Measurements from ENCODE around the gene WBP11. TPM values are rescaled to one million over a fixed set of nuclear protein-coding genes. Genes with fewer than 3 reads are reported as not detected.

WBP11 gene
- total RNA-seq, 1 experiment from 2014 or later = 75.9 TPM

DNA sequence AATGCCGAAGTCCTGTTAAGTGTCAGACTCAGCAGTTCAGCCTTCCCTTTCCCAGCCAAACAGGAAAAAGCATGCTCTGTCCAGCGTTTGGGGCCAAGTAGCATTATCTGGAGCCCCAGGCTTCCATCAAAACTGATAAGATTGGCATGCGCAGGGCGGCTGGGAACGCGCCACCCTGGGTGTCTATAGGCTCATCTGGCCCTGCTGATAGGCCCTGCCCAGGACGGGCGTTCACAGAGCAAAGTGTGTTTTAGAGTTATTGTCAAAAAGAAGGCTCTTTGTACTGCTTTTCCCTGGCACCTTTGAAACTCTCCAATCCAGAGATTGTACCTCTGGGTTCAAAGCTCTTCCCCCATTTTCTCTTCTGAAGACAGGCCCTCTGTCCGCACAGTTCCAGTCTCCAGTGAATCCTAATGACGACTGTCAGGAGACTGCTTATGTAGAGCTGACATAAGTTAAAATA, 40.2 kb upstream of the WBP11 start, which contains the start of gene ART4:
Gene ART4, minus strand, starts transcription at position 102 of the 463 bp plus-strand sequence. CDS start 413 bp downstream, outside the sequence.
- DNase-seq = no peak
- TF ChIP-seq, protein P1, sequence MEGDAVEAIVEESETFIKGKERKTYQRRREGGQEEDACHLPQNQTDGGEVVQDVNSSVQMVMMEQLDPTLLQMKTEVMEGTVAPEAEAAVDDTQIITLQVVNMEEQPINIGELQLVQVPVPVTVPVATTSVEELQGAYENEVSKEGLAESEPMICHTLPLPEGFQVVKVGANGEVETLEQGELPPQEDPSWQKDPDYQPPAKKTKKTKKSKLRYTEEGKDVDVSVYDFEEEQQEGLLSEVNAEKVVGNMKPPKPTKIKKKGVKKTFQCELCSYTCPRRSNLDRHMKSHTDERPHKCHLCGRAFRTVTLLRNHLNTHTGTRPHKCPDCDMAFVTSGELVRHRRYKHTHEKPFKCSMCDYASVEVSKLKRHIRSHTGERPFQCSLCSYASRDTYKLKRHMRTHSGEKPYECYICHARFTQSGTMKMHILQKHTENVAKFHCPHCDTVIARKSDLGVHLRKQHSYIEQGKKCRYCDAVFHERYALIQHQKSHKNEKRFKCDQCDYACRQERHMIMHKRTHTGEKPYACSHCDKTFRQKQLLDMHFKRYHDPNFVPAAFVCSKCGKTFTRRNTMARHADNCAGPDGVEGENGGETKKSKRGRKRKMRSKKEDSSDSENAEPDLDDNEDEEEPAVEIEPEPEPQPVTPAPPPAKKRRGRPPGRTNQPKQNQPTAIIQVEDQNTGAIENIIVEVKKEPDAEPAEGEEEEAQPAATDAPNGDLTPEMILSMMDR (IDR thresholded peaks at IDR 0.05; ENCODE audit: unreplicated experiment) = no peak
- H3K4me3 Mint-ChIP-seq (ENCODE audit: low read depth, unreplicated experiment) = no peak within 1 kb of the TSS
- no peaks in the 10 kb centered on the region for H3K27me3 Mint-ChIP-seq (ENCODE audit: unreplicated experiment)
- no TSS peak for BruUV-seq (replicated peaks)
- no peaks in the 10 kb centered on the region for H3K36me3 Mint-ChIP-seq (ENCODE audit: insufficient read depth, unreplicated experiment)
- no peak within 1 kb of the TSS for H3K27ac Mint-ChIP-seq (ENCODE audit: unreplicated experiment)
- CTCF ChIA-PET = no interaction called here
- intact Hi-C loops (cut with micrococcal nuclease; ENCODE audit: unreplicated experiment) = loop anchor here (10.0 kb wide), 1 partner anchor 311 kb away; no protein-coding TSS in a partner anchor
- H3K4me1 Mint-ChIP-seq (ENCODE audit: low read depth, unreplicated experiment) = peaks cover 12% of the 10 kb centered on the region
- no peaks in the 10 kb centered on the region for H3K9me3 Mint-ChIP-seq (ENCODE audit: low read depth, unreplicated experiment)

DNA sequence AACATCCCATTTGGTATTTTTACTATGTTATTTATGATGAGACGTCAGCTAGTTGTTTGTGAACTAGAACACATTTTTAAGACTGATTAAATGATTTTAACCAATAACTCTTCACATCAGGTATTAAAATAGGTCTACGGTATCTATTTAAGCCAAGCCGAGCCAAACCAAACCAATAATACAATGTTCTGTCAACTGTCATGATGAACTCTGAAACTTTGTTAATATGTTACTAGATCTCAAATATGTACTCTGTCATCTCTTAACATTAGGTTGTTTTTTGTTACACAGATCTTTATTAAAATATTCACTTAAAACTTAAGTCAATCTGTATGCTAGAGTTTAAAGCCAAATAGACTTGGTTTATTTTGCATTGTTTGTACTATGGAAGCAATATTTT, 39.0 kb upstream of the WBP11 start:
- CTCF ChIA-PET = no interaction called here
- Mint-ChIP-seq H3K27ac (ENCODE audit: unreplicated experiment) (no peak overlapping the region), H3K4me1 (ENCODE audit: low read depth, unreplicated experiment) (peaks cover 12% of the 10 kb centered on the region)

DNA sequence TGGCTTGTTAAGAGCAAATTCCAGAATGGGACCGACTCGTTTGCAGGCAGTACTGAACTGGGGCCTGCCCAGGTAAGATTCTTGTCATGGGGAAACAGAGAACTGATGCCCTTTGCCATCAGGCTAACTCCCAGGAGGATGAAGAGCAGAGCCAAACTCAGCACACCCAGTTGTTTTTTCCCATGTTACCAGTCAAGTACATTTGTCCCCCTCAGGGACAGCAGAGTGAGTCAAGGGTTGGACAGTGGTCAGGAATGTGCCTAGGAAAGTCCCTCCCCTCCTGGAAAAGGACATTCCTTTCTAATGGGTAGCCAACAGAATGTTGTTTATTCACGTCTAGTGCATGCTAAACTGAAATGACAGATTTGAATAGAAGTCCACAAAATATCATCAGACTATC, 38.5 kb upstream of the WBP11 start:
- TF ChIP-seq, protein P1 (IDR thresholded peaks at IDR 0.05; ENCODE audit: unreplicated experiment) = no peak
- Mint-ChIP-seq H3K27ac (ENCODE audit: unreplicated experiment) (no peak overlapping the region), H3K9me3 (ENCODE audit: low read depth, unreplicated experiment) (no peaks in the 10 kb centered on the region), H3K27me3 (ENCODE audit: unreplicated experiment) (no peaks in the 10 kb centered on the region), H3K4me1 (ENCODE audit: low read depth, unreplicated experiment) (peaks cover 12% of the 10 kb centered on the region), H3K36me3 (ENCODE audit: insufficient read depth, unreplicated experiment) (no peaks in the 10 kb centered on the region), H3K4me3 (ENCODE audit: low read depth, unreplicated experiment) (no peak overlapping the region)
- peak; percentile 41 for DNase-seq
- CTCF ChIA-PET = no interaction called here
- no TSS peak for BruUV-seq (replicated peaks)
- intact Hi-C loops (cut with micrococcal nuclease; ENCODE audit: unreplicated experiment) = loop anchor here (10.0 kb wide), 1 partner anchor 313 kb away; no protein-coding TSS in a partner anchor

More for the DNA sequence above, 39.0 kb upstream of the WBP11 start:
- H3K9me3 Mint-ChIP-seq (ENCODE audit: low read depth, unreplicated experiment) = no peaks in the 10 kb centered on the region
- no peak for DNase-seq
- H3K4me3 Mint-ChIP-seq (ENCODE audit: low read depth, unreplicated experiment) = no peak overlapping the region
- TF ChIP-seq, protein P1 (IDR thresholded peaks at IDR 0.05; ENCODE audit: unreplicated experiment) = no peak
- no TSS peak for BruUV-seq (replicated peaks)
- intact Hi-C loops (cut with micrococcal nuclease; ENCODE audit: unreplicated experiment) = loop anchor here (10.0 kb wide), 1 partner anchor 312 kb away; no protein-coding TSS in a partner anchor
- H3K36me3 Mint-ChIP-seq (ENCODE audit: insufficient read depth, unreplicated experiment) = no peaks in the 10 kb centered on the region
- H3K27me3 Mint-ChIP-seq (ENCODE audit: unreplicated experiment) = no peaks in the 10 kb centered on the region

DNA sequence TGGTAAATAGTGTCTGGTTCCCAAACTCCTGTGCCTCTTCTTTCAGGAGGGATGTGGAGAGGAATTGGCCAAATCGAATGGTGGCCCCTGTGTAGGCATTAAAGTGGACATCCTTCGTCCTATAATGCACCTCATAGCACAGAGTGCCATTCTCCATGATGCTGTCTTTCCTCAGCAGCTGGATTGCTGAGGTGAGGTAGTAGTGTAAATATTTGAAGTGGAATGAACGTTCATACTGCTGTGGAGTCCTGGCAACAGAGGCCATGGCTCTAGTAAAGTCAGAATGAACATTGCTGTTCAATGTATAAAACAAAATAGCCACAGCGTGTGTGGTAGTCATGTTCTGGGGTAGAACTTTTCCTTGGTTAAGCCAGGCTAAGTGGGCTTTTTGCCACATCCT, 37.3 kb upstream of the WBP11 start:
- TF ChIP-seq, protein P1 (IDR thresholded peaks at IDR 0.05; ENCODE audit: unreplicated experiment) = no peak
- no peaks in the 10 kb centered on the region for H3K9me3 Mint-ChIP-seq (ENCODE audit: low read depth, unreplicated experiment)
- no peak overlapping the region for H3K4me3 Mint-ChIP-seq (ENCODE audit: low read depth, unreplicated experiment)
- H3K27me3 Mint-ChIP-seq (ENCODE audit: unreplicated experiment) = no peaks in the 10 kb centered on the region
- no peak for DNase-seq
- BruUV-seq (replicated peaks) = no TSS peak
- no peaks in the 10 kb centered on the region for H3K36me3 Mint-ChIP-seq (ENCODE audit: insufficient read depth, unreplicated experiment)
- intact Hi-C loops (cut with micrococcal nuclease; ENCODE audit: unreplicated experiment) = loop anchor here (10.0 kb wide), 1 partner anchor 314 kb away; no protein-coding TSS in a partner anchor
- H3K27ac Mint-ChIP-seq (ENCODE audit: unreplicated experiment) = no peak overlapping the region
- H3K4me1 Mint-ChIP-seq (ENCODE audit: low read depth, unreplicated experiment) = peaks cover 12% of the 10 kb centered on the region
- CTCF ChIA-PET = interaction anchor here (1.0 kb wide), 1 partner anchor 155 kb away, joined by 3 read pairs; no protein-coding TSS in a partner anchor

Data from Calu3 (cell line).